Pons (tissue), 1 donor: ENCODE measurements around the gene RIMKLA.
A peak's percentile ranks its signal among the peaks of the same experiment; 100 is the strongest.

ENCODE experiments used
- DNase-seq: peaks from one replicate; pipeline ENCODE4 v3.0.0-alpha.2; 2016; ENCODE audit warnings: low spot score

Gene RIMKLA

GRCh38 chr1:42430286-42431135, 49.9 kb downstream of the RIMKLA start:
- DNase-seq: no peak

- DNase-seq: no peak
These were observed 50.9 kb downstream of the RIMKLA start for GRCh38 chr1:42431514-42431913.

- DNase-seq: no peak
These were observed 52.1 kb downstream of the RIMKLA start for GRCh38 chr1:42432714-42433113.

GRCh38 chr1:42433369-42433768, 52.8 kb downstream of the RIMKLA start:
- no peak for DNase-seq

GRCh38 chr1:42434340-42434739, 53.7 kb downstream of the RIMKLA start:
- DNase-seq: no peak

GRCh38 chr1:42439940-42440339, 59.3 kb downstream of the RIMKLA start:
- DNase-seq: no peak

GRCh38 chr1:42442662-42443061, 62.1 kb downstream of the RIMKLA start:
- no peak for DNase-seq

- DNase-seq: no peak
These were observed 68.7 kb downstream of the RIMKLA start for GRCh38 chr1:42449256-42449655.

DNA sequence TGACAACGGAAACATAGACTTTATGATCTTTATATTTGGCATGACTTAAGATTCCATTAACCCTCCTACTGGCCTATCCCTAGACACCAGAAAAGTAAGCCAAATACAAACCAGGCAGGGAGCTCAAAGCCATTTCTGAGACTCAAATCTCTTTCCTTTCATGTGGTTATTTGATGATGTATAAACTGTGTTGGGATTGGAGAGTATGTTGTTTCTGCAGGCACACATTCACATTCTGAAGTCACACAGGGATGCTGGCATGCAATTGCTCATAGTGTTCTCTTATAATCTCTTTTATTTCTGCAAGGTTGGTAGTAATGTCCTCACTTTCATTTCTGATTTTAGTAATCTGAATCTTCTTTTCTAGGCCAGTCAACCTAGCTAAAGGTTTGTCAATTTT, 69.5 kb downstream of the RIMKLA start:
- no peak for DNase-seq

- no peak for DNase-seq
These were observed 72.8 kb downstream of the RIMKLA start for GRCh38 chr1:42453386-42453785.

- DNase-seq: no peak
These were observed 73.8 kb downstream of the RIMKLA start for GRCh38 chr1:42454403-42454802.

- DNase-seq: peak; percentile 88
These were observed 75.6 kb downstream of the RIMKLA start, which contains the start of the genes PPCS and ZMYND12 for GRCh38 chr1:42456010-42456753. TSS of gene PPCS (plus strand) at chr1:42456543. CDS start at chr1:42456566, 23 bp downstream. TSS of gene ZMYND12 (minus strand) at chr1:42456022. CDS start at chr1:42455997, 25 bp downstream.

- peak; percentile 47 for DNase-seq
These were observed 76.1 kb downstream of the RIMKLA start for GRCh38 chr1:42456754-42457089.

GRCh38 chr1:42461196-42461595, 80.6 kb downstream of the RIMKLA start:
- no peak for DNase-seq

- DNase-seq: peak; percentile 97
These were observed 82.5 kb downstream of the RIMKLA start, which contains the start of gene CCDC30 for GRCh38 chr1:42462828-42463763. TSS of gene CCDC30 (plus strand) at chr1:42463286. CDS start at chr1:42480552, 17,266 bp downstream.

DNA sequence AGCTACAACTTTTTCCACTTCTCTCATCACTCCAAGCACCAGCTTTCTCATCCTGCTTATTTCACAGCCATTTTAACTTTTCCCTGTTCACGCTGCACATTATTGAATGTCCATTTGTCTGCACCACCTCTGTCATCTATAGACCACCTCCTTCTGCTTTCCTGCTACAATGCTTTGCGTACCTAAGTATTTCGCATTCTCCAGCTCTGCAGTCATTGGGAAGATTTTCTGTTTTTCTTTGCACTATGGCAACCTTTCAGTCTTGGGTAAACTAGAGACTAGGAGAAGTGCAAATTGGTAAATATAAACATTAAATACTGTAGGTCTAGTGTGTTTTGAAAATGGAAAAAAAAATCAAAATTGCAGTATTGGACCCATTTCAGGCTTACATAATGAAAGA, 83.3 kb downstream of the RIMKLA start:
- DNase-seq: no peak

- DNase-seq: no peak
These were observed 85.4 kb downstream of the RIMKLA start for GRCh38 chr1:42466030-42466429.

DNA sequence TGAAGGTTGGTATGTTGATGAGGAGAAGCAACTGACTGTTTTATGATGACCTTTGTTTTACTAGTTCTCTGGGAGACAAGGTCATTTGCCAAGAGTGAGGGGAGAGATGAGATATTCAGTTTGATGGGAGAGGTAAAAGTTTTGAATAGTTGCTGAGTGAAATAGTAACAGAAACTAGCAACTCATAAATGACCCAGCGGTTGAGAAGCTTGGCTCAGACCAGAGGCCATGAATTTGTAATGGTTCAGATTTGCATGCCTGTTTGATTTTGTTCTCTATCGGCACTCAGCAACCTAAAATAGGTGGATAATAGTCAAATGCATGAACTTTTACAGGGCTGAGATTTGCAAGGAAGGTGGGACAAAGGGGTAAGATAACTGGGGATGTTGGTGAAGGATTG, 89.1 kb downstream of the RIMKLA start:
- no peak for DNase-seq
